NCI-H1092 (cell line): ENCODE results near the gene LRRC8C.
"Not testable (repeated sequence)": the region's sequence is repeated elsewhere in the genome, so short reads cannot be mapped to it uniquely, and the experiment has no call there.

ENCODE experiments used
- DNase-seq: peaks from one replicate; lab custom pipeline; 2025; lab: John Stamatoyannopoulos, UW

Gene LRRC8C

GRCh38 chr1:89607586-89608318 is 25.2 kb upstream of the LRRC8C start:
- no peak for DNase-seq

GRCh38 chr1:89608319-89608983 is 24.5 kb upstream of the LRRC8C start:
- no peak for DNase-seq

- DNase-seq, result no peak
Observed at GRCh38 chr1:89608984-89609725, 23.8 kb upstream of the LRRC8C start.

- no peak for DNase-seq
Observed at GRCh38 chr1:89609781-89610456, 23.0 kb upstream of the LRRC8C start.

- DNase-seq, result no peak
Observed at GRCh38 chr1:89610457-89611011, 22.4 kb upstream of the LRRC8C start.

- DNase-seq, result no peak
Observed at GRCh38 chr1:89611721-89612120, 21.2 kb upstream of the LRRC8C start.

GRCh38 chr1:89613928-89614327 is 19.0 kb upstream of the LRRC8C start:
- no peak for DNase-seq

- DNase-seq, result no peak
Observed at GRCh38 chr1:89615676-89616598, 17.0 kb upstream of the LRRC8C start.

GRCh38 chr1:89616844-89617627 is 15.9 kb upstream of the LRRC8C start:
- DNase-seq, result no peak

GRCh38 chr1:89620664-89621063 is 12.3 kb upstream of the LRRC8C start:
- no peak for DNase-seq

- no peak for DNase-seq
Observed at GRCh38 chr1:89622895-89623294, 10.0 kb upstream of the LRRC8C start.

- no peak for DNase-seq
Observed at GRCh38 chr1:89624314-89624713, 8.6 kb upstream of the LRRC8C start.

GRCh38 chr1:89624715-89625323 is 8.1 kb upstream of the LRRC8C start:
- no peak for DNase-seq

GRCh38 chr1:89627596-89627962 is 5.3 kb upstream of the LRRC8C start:
- DNase-seq, result no peak

GRCh38 chr1:89629146-89629545 is 3.8 kb upstream of the LRRC8C start:
- DNase-seq, result no peak

- DNase-seq, result not testable (repeated sequence)
Observed at GRCh38 chr1:89629600-89629999, 3.3 kb upstream of the LRRC8C start.

GRCh38 chr1:89630048-89630447 is 2.9 kb upstream of the LRRC8C start:
- DNase-seq, result no peak

GRCh38 chr1:89631816-89632656 is 884 bp upstream of the LRRC8C start:
- DNase-seq, result no peak

GRCh38 chr1:89633248-89633799 is 404 bp downstream of the LRRC8C start:
- peak; percentile 39 for DNase-seq
